ENCODE data around the gene PARP14. TPM values are rescaled to one million over a fixed set of nuclear protein-coding genes. Genes with fewer than 3 reads are reported as not detected.

PARP14 gene
- total and polyA plus RNA-seq, 2 experiments from 2014 or later, result 8.5 to 33.1 TPM

DNA sequence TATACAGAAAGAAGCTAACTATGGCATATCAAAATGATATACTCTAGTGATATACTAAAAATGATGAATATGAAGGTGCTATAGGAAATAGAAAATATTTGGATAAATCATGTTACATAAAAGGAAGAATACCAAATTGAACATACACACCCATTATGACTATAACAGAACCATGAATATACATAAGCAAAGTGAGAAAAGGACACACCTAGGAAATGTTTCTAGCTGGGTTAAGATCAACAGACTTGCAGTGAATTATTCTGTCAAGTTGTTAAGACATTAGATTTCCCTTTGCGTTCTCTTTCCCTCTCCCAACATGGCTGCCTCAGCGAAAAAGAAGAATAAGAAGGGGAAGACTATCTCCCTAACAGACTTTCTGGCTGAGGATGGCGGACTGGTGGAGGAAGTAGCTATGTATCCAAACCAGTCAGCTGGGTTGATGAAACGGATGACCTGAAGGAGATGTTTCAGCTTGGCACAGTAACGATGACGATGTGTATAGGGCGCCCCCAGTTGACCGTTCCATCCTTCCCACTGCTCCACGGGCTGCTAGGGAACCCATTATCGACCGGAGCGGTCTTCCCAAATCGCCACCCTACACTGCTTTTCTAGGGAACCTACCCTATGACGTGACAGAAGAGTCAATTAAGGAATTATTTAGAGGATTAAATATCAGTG, 20.2 kb upstream of the PARP14 start:
- H2AFZ ChIP-seq, result no peak overlapping the region
- H3K79me2 ChIP-seq, result no peaks in the 10 kb centered on the region
- no peaks in the 10 kb centered on the region for H3K4me1 ChIP-seq (ENCODE audit: insufficient read depth)
- H3K9me2 ChIP-seq (replicated peaks; ENCODE audit: insufficient read depth), result no peaks in the 10 kb centered on the region
- H4K20me1 ChIP-seq (ENCODE audit: insufficient read depth, poor library complexity, severe bottlenecking), result no peaks in the 10 kb centered on the region
- H3K4me2 ChIP-seq, result no peak overlapping the region
- no peaks in the 10 kb centered on the region for H3K9me3 ChIP-seq (ENCODE audit: low read depth)
- no peak overlapping the region for H3K27ac ChIP-seq
- no peak overlapping the region for H3K4me3 ChIP-seq
- WGBS (ENCODE audit: low lambda C conversion rate, missing lambda C conversion rate), result 64% methylated on average over 14 of the region's 14 CpGs
- no peaks in the 10 kb centered on the region for H3K36me3 ChIP-seq (replicated peaks; ENCODE audit: insufficient read depth, low read depth)
- DNase-seq (ENCODE audit: low spot score), result no peak
- no peaks in the 10 kb centered on the region for H3K27me3 ChIP-seq
- TF ChIP-seq CTCF (IDR thresholded peaks at IDR 0.05; ENCODE audit: poor library complexity), result no peak

- H4K20me1 ChIP-seq (ENCODE audit: insufficient read depth, poor library complexity, severe bottlenecking), result no peaks in the 10 kb centered on the region
- H3K4me1 ChIP-seq (ENCODE audit: insufficient read depth), result no peaks in the 10 kb centered on the region
- no peaks in the 10 kb centered on the region for H3K27me3 ChIP-seq
- no peaks in the 10 kb centered on the region for H3K79me2 ChIP-seq
- no peak for TF ChIP-seq CTCF (IDR thresholded peaks at IDR 0.05; ENCODE audit: poor library complexity)
- no peak for TF ChIP-seq EZH2phosphoT487 (IDR thresholded peaks at IDR 0.05; ENCODE audit: low read depth, severe bottlenecking, unreplicated experiment)
- TF ChIP-seq EZH2 (IDR thresholded peaks at IDR 0.05; ENCODE audit: borderline replicate concordance), result no peak
- no peak overlapping the region for H3K27ac ChIP-seq
- H3K9me2 ChIP-seq (replicated peaks; ENCODE audit: insufficient read depth), result no peaks in the 10 kb centered on the region
- no peaks in the 10 kb centered on the region for H3K36me3 ChIP-seq (replicated peaks; ENCODE audit: insufficient read depth, low read depth)
- no peak overlapping the region for H3K4me2 ChIP-seq
- no peak overlapping the region for H3K4me3 ChIP-seq
- no peak overlapping the region for H2AFZ ChIP-seq
- WGBS (ENCODE audit: low lambda C conversion rate, missing lambda C conversion rate), result 92% methylated on average over 13 of the region's 13 CpGs
- DNase-seq (ENCODE audit: low spot score), result no peak
- no peaks in the 10 kb centered on the region for H3K9me3 ChIP-seq (ENCODE audit: low read depth)
These were observed 19.0 kb upstream of the PARP14 start for GRCh38 chr3:122661633-122662032.

- WGBS (ENCODE audit: low lambda C conversion rate, missing lambda C conversion rate), result 80% methylated on average over 2 of the region's 2 CpGs
These were observed 18.1 kb upstream of the PARP14 start for GRCh38 chr3:122662505-122662904.

More at GRCh38 chr3:122662505-122662904, 18.1 kb upstream of the PARP14 start:
- TF ChIP-seq EZH2 (IDR thresholded peaks at IDR 0.05; ENCODE audit: borderline replicate concordance) (no peak), CTCF (IDR thresholded peaks at IDR 0.05; ENCODE audit: poor library complexity) (no peak), EZH2phosphoT487 (IDR thresholded peaks at IDR 0.05; ENCODE audit: low read depth, severe bottlenecking, unreplicated experiment) (no peak)
- no peaks in the 10 kb centered on the region for H3K9me2 ChIP-seq (replicated peaks; ENCODE audit: insufficient read depth)
- no peaks in the 10 kb centered on the region for H3K9me3 ChIP-seq (ENCODE audit: low read depth)
- H2AFZ ChIP-seq, result no peak overlapping the region
- H4K20me1 ChIP-seq (ENCODE audit: insufficient read depth, poor library complexity, severe bottlenecking), result no peaks in the 10 kb centered on the region
- H3K4me3 ChIP-seq, result no peak overlapping the region
- no peaks in the 10 kb centered on the region for H3K79me2 ChIP-seq
- H3K27ac ChIP-seq, result no peak overlapping the region
- no peaks in the 10 kb centered on the region for H3K36me3 ChIP-seq (replicated peaks; ENCODE audit: insufficient read depth, low read depth)
- H3K27me3 ChIP-seq, result no peaks in the 10 kb centered on the region
- DNase-seq (ENCODE audit: low spot score), result no peak
- H3K4me2 ChIP-seq, result no peak overlapping the region
- no peaks in the 10 kb centered on the region for H3K4me1 ChIP-seq (ENCODE audit: insufficient read depth)

All from hepatocyte (in vitro differentiated cells).